HG03135 (cell line): ENCODE measurements around the gene MTTP.

Experiments
- ATAC-seq: cut with Tn5 transposase; IDR thresholded peaks from one replicate; pipeline ENCODE4 v1.9.1; 2021; ENCODE audit warnings: mild to moderate bottlenecking, moderate library complexity; ENCODE audit not compliant: unreplicated experiment

The MTTP gene

DNA sequence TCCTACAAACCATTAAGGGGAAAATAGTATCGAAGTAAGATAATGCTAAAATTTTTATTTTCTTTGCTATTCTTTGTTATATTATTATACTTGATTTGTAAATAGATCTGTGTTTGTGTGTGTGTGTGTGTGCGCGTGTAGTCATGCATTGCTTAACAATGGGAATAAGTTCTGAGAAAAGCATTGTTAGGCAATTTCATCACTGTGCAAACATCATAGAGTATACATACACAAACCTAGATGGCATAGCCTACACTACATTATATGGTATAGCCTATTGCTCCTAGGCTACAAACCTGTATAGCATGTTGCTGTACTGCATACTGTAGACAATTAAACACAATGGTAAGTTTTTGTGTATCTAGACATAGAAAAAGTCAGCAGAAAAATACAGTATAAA lies 17.1 kb downstream of the MTTP start:
- no peak for ATAC-seq

DNA sequence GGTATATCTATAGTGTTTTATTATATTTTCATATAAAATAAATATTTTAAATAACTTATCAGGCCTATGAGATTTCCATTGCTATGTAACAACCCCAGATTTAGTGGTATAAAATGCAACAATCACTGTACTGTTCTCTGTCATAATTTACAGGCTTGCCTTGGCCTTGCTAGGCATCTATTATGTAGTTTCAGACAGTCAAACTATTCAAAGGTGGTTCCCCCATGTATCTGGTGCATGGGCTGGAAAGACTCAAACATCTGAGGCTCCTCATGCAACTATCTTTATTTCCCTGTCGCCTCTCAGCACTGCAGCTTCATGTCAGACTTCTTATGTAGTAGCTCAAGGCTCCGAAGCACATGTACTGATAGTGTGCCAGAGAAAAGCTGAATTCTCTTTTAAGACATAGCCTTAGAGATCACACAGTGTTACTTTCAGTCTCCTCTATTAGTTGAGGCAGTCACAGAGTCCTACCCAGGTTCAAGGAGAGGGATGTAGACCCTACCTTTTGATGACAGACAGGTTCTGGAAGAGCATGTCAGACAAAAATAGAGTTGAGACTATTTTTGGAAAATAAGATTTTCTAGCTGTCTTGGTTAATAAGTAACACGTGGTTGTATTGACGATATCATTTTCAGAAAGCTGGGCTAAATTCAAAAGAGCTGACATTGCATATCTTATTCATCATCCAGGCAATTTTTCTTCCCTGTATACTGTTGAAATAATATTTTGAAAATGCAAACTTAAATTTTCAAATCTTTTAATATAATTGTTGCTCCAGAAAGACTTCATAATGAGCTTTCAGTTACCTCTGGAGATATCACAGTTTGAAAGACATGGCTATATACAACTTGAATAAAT lies 19.4 kb downstream of the MTTP start:
- ATAC-seq, result peak; percentile 68

DNA sequence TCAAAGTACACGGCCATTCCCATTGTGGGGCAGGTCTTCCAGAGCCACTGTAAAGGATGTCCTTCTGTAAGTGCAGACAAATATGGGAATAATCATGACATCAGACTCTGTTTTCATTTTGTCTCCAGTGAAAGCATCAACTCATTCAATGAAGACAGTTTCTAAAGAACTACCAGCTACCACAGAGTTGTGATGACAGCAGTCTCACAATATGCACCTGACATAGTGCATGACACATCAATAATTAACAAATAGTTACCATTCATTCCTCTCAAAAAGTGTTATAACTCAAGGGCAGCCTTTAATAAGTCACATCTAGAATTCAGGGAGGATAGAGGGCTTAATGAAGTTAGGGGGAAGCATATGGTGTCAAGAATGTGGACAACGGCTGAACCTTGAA lies 20.2 kb downstream of the MTTP start:
- no peak for ATAC-seq

GRCh38 chr4:99606716-99607115 lies 32.1 kb downstream of the MTTP start:
- ATAC-seq, result no peak

GRCh38 chr4:99608417-99608816 lies 33.8 kb downstream of the MTTP start:
- ATAC-seq, result no peak

- ATAC-seq, result no peak
Measured at GRCh38 chr4:99610605-99611175, 36.1 kb downstream of the MTTP start.

DNA sequence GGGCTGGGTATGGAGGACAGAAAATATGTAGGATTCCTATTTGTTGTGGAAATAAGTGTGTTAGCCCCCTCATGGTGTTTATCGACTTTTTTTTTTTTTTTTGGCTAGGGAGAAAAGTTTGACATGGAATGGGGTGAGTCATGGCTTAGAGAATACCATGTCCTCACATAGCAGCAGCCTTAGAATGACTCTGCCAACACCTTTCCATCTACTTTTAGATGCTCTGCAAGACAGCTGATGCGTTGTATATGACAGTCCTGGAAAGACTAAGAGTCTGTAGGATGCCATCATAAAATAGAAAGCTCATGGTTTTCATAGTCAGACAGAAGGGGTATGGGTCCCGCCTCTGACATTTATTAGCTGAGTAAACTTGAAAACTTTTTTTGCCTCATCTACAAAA lies 37.7 kb downstream of the MTTP start:
- no peak for ATAC-seq

DNA sequence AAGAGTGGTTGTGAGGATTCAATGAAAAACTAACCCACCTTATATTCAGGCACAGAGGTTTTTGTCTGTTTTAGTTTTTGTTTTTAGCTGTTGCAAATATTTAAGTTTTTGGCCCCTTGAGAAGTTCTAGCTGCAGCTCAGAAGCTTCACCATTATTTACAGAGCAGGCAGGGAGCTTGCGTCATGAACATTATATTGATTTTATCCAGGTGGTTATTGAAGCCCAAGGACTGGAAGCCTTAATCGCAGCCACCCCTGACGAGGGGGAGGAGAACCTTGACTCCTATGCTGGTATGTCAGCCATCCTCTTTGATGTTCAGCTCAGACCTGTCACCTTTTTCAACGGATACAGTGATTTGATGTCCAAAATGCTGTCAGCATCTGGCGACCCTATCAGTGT lies 38.1 kb downstream of the MTTP start:
- no peak for ATAC-seq

GRCh38 chr4:99614491-99614890 lies 39.9 kb downstream of the MTTP start:
- no peak for ATAC-seq

- ATAC-seq, result no peak
Measured at GRCh38 chr4:99615170-99615820, 40.7 kb downstream of the MTTP start.

GRCh38 chr4:99617374-99617773 lies 42.8 kb downstream of the MTTP start:
- ATAC-seq, result no peak

GRCh38 chr4:99622341-99622740 lies 47.7 kb downstream of the MTTP start:
- ATAC-seq, result no peak

GRCh38 chr4:99624141-99624719 lies 49.6 kb downstream of the MTTP start:
- ATAC-seq, result no peak

DNA sequence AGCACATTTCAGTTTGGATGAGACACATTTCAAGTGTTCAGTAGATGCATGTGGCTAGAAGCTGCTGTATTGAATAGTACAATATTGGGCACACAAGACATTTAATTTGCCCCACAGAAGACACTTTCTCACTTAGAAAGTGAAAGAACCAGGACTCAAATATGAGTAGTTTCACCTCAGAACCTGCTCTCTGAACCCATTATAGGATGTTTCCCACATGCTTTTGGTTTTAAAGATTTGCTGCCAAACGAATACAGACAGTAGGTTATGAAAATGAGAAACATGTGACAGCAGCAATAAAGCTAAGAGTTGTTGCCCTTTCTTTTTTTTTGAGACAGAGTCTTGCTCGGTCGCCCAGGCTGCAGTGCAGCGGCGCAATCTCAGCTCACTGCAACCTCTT lies 50.7 kb downstream of the MTTP start:
- peak; percentile 77 for ATAC-seq

DNA sequence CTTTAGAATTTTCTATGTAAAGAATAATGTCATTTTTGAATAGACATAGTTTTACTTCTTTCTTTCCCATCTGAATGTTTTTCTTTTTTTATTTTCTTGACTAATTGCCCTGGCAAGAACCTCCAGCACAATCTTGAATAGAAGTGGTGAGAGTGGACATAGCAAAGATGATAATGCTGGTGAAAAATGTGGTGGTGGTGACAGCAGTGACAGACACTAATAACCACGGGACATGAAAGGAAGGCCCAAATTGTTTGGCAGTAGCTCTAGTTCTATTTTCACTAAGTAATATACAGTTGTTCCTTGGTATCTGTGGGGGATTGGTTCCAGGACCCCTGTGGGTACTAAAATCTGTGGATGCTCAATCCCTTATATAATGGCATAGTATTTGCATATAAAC lies 53.4 kb downstream of the MTTP start:
- no peak for ATAC-seq

- no peak for ATAC-seq
Measured at GRCh38 chr4:99629962-99630554, 55.4 kb downstream of the MTTP start.

DNA sequence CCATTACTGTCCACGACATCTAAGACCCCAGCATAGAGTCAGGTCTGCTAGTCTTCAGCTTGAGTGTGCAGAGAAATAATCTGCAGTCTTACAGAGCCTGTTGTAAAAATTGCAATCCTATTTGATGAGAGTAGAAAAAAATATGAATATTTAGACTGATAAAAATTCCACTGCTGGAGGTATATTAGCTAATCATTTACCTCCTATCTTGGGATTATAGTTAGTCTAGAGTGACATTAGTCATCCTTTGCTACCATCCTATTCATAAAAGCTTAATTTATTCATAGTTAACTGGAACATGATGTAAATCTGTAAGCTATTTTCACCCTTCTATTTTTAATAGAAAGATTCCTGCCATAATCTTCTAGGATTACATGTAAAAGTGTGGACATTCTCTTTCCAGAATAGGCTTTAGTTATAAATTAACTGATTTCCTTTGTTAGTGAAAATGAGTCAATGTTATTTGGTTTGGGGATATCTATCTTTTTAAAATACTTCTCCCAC lies 56.3 kb downstream of the MTTP start:
- ATAC-seq, result no peak

DNA sequence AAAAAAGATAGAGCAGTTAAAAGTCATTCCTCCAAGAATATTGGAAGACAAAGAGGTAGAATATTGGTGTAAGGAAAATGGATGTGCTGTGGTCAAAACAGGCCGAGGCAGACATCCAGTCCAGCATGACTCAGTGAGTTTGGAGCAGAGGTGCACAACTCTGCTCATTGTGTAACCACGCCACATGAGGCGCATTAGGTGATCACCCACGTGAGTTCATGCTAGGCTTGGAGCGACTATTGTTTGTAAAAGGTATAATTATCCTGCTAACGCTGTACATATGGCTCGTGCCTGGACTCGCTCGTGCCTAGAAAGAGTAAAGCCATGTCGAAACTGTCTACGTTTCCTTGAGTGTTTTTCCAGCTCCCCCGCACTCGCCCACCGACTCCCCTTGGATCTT lies 59.1 kb downstream of the MTTP start:
- ATAC-seq, result no peak

DNA sequence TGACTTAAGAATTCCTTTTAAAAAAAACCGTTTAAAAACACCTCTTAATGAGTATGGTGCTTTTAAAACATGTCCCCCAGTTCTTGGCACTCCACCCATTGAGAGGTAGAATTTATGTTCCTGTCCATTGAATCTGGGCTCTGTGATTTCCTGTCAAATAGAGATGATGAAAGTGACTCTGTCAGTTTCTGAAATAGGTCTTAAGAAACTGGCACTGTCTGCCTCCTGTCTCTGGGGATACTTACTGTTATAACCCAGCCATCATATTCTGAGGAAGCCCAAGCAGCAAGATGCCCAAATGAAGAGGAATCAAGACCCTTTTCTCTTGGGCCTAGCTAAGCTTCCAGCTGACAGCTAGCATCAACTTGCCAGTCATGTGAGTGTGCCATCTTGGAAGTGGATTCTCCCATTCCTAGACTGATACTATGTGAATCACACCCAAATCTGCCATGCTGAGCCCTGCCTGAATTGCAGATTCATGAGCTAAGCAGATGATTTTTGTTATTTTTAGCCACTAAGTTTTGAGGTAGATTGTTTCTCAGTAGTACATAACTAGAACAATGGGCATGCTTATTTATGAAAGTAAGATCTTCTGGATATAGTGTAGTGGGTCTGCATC lies 60.2 kb downstream of the MTTP start:
- no peak for ATAC-seq

- no peak for ATAC-seq
Measured at GRCh38 chr4:99635601-99636000, 61.0 kb downstream of the MTTP start.

DNA sequence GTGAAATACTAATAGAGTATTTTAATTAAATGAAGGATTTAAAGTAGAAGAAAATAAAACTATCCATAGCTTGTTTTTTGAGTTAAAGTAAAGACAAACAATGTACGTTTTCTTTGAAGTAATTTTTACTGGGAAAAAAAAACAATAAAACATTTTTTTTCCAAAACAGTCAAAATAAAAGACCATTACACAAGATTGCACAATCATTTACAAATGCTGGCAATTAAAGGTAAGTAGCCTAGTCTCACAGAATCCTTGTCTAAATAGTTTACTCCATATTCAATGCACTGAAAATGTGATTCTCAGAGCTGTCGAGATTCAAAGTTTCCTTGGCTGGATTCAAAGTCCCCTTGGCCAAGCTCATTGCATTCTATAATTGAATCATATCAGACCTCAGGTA lies 61.8 kb downstream of the MTTP start:
- ATAC-seq, result no peak
